ENCODE results near the gene TEX14. TPM values are rescaled to one million over a fixed set of nuclear protein-coding genes. Genes with fewer than 3 reads are reported as not detected.

TEX14 gene
- polyA plus RNA-seq, 1 of the 3 experiments (the other 2 are of a cell fraction), result 0.02 TPM

DNA sequence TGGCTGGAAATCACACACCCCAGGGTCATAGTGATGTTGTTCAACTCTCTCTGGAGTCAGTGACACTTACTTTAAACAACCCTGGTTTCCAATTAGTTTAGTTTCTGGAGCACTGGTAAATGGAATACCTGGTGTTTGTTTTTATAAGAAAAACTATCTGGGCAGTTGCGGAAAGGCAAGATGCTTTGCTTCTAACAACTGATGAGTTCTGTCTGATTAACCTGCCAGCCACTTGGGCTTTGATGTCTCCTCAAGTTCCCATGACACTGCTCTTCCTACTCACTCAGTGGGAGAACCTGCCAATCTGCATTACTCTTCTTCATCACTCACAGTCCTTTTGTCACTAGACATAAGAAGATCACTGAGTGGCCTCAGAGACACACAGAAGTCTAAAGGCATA is 98.7 kb downstream of the TEX14 start:
- ChIA-PET CTCF (interaction anchor here (0.7 to 2.4 kb wide), 5 partner anchors 9 to 412 kb away, joined by 3 to 15 read pairs (median 3); no protein-coding TSS in a partner anchor), POLR2A (no interaction called here)
- Histone ChIP-seq H3K79me2 (ENCODE audit: insufficient read depth) (no peaks in the 10 kb centered on the region), H3K4me1 (ENCODE audit: control insufficient read depth in 1 of 2, insufficient read depth in 2 of 2, low read depth in 1 of 2, low read length in 1 of 2) (no peaks in the 10 kb centered on the region), H3K27me3 (ENCODE audit: insufficient read depth) (no peaks in the 10 kb centered on the region), H4K20me1 (ENCODE audit: insufficient read depth) (no peaks in the 10 kb centered on the region), H3K36me3 (replicated peaks in 1 of 2; ENCODE audit: control insufficient read depth in 1 of 2, insufficient read depth in 2 of 2, low read length in 1 of 2) (no peaks in the 10 kb centered on the region), H3K4me2 (no peak overlapping the region), H2AFZ (ENCODE audit: low read depth) (no peak overlapping the region), H3K9me2 (no peaks in the 10 kb centered on the region), H3K27ac (ENCODE audit: low read depth in 2 of 2, low read length in 1 of 2) (no peak overlapping the region), H3K9me3 (no peaks in the 10 kb centered on the region), H3K9ac (no peak overlapping the region), H3K4me3 (ENCODE audit: low read depth in 2 of 2, low read length in 1 of 2) (no peak overlapping the region), H3F3A (replicated peaks; ENCODE audit: insufficient read depth) (no peaks in the 10 kb centered on the region)
- no peak for TF ChIP-seq MXI1 (IDR thresholded peaks at IDR 0.05; ENCODE audit: low read depth, low read length)
- TF ChIP-seq, protein P1, sequence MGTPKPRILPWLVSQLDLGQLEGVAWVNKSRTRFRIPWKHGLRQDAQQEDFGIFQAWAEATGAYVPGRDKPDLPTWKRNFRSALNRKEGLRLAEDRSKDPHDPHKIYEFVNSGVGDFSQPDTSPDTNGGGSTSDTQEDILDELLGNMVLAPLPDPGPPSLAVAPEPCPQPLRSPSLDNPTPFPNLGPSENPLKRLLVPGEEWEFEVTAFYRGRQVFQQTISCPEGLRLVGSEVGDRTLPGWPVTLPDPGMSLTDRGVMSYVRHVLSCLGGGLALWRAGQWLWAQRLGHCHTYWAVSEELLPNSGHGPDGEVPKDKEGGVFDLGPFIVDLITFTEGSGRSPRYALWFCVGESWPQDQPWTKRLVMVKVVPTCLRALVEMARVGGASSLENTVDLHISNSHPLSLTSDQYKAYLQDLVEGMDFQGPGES (IDR thresholded peaks at IDR 0.05; ENCODE audit: low read depth, low read length), result no peak
- no peak for TF ChIP-seq TAF1 (IDR thresholded peaks at IDR 0.05; ENCODE audit: borderline replicate concordance, low read depth, low read length)
- no peak for TF ChIP-seq FOXM1 (IDR thresholded peaks at IDR 0.05; ENCODE audit: low read depth)
- TF ChIP-seq, protein P2, sequence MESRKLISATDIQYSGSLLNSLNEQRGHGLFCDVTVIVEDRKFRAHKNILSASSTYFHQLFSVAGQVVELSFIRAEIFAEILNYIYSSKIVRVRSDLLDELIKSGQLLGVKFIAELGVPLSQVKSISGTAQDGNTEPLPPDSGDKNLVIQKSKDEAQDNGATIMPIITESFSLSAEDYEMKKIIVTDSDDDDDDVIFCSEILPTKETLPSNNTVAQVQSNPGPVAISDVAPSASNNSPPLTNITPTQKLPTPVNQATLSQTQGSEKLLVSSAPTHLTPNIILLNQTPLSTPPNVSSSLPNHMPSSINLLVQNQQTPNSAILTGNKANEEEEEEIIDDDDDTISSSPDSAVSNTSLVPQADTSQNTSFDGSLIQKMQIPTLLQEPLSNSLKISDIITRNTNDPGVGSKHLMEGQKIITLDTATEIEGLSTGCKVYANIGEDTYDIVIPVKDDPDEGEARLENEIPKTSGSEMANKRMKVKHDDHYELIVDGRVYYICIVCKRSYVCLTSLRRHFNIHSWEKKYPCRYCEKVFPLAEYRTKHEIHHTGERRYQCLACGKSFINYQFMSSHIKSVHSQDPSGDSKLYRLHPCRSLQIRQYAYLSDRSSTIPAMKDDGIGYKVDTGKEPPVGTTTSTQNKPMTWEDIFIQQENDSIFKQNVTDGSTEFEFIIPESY (IDR thresholded peaks at IDR 0.05; ENCODE audit: borderline replicate concordance, low read depth), result no peak
- no peak for TF ChIP-seq MEF2A (IDR thresholded peaks at IDR 0.05; ENCODE audit: borderline replicate concordance, low read depth)
- TF ChIP-seq RXRA (IDR thresholded peaks at IDR 0.05; ENCODE audit: borderline replicate concordance, low read depth), result no peak
- TF ChIP-seq, protein P3, sequence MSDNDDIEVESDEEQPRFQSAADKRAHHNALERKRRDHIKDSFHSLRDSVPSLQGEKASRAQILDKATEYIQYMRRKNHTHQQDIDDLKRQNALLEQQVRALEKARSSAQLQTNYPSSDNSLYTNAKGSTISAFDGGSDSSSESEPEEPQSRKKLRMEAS (IDR thresholded peaks at IDR 0.05; ENCODE audit: low read depth), result no peak
- no peak for TF ChIP-seq GATA2 (CRISPR knock-in tag; IDR thresholded peaks at IDR 0.05)
- no peak for TF ChIP-seq TEAD4 (IDR thresholded peaks at IDR 0.05; ENCODE audit: borderline replicate concordance, insufficient read depth)
- TF ChIP-seq, protein P4, sequence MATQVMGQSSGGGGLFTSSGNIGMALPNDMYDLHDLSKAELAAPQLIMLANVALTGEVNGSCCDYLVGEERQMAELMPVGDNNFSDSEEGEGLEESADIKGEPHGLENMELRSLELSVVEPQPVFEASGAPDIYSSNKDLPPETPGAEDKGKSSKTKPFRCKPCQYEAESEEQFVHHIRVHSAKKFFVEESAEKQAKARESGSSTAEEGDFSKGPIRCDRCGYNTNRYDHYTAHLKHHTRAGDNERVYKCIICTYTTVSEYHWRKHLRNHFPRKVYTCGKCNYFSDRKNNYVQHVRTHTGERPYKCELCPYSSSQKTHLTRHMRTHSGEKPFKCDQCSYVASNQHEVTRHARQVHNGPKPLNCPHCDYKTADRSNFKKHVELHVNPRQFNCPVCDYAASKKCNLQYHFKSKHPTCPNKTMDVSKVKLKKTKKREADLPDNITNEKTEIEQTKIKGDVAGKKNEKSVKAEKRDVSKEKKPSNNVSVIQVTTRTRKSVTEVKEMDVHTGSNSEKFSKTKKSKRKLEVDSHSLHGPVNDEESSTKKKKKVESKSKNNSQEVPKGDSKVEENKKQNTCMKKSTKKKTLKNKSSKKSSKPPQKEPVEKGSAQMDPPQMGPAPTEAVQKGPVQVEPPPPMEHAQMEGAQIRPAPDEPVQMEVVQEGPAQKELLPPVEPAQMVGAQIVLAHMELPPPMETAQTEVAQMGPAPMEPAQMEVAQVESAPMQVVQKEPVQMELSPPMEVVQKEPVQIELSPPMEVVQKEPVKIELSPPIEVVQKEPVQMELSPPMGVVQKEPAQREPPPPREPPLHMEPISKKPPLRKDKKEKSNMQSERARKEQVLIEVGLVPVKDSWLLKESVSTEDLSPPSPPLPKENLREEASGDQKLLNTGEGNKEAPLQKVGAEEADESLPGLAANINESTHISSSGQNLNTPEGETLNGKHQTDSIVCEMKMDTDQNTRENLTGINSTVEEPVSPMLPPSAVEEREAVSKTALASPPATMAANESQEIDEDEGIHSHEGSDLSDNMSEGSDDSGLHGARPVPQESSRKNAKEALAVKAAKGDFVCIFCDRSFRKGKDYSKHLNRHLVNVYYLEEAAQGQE (IDR thresholded peaks at IDR 0.05; ENCODE audit: low read depth, low read length), result no peak
- TF ChIP-seq NFIC (IDR thresholded peaks at IDR 0.05; ENCODE audit: borderline replicate concordance), result no peak
- no peak for TF ChIP-seq TCF12 (IDR thresholded peaks at IDR 0.05)
- no peak for TF ChIP-seq NRF1 (IDR thresholded peaks at IDR 0.05; ENCODE audit: low read depth, low read length)
- TF ChIP-seq, protein P5, sequence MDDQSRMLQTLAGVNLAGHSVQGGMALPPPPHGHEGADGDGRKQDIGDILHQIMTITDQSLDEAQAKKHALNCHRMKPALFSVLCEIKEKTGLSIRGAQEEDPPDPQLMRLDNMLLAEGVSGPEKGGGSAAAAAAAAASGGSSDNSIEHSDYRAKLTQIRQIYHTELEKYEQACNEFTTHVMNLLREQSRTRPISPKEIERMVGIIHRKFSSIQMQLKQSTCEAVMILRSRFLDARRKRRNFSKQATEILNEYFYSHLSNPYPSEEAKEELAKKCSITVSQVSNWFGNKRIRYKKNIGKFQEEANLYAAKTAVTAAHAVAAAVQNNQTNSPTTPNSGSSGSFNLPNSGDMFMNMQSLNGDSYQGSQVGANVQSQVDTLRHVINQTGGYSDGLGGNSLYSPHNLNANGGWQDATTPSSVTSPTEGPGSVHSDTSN (IDR thresholded peaks at IDR 0.05), result no peak
- no peak for TF ChIP-seq ELF1 (IDR thresholded peaks at IDR 0.05)
- TF ChIP-seq JUND (IDR thresholded peaks at IDR 0.05), result no peak
- DNase-seq, result no peak
- 88% methylated on average over 1 of the region's 1 CpG for WGBS (ENCODE audit: low lambda C conversion rate)

Measured in SK-N-SH (cell line).